Spinal cord (tissue), 10 donors: ENCODE data around the gene EVL. TPM values are rescaled to one million over a fixed set of nuclear protein-coding genes. Genes with fewer than 3 reads are reported as not detected.

Source experiments
- DNase-seq, 6 donors: peaks; one replicate each; pipeline versions ENCODE4 v3.0.0 to v3.0.0-alpha.2; 2013 to 2015; ENCODE audit warnings: low spot score in 6 of 6, low read depth in 4 of 6
- H3K27ac ChIP-seq: one replicate; pipeline ENCODE4 v1.5.1; 2013; ENCODE audit warnings: low read depth, low read length, control low read depth
- H3K27me3 ChIP-seq: one replicate; pipeline ENCODE4 v1.6.1; 2013; ENCODE audit warnings: low read length; ENCODE audit not compliant: control insufficient read depth, insufficient read depth
- H3K36me3 ChIP-seq: one replicate; pipeline ENCODE4 v1.6.1; 2013; ENCODE audit warnings: low read length; ENCODE audit not compliant: control insufficient read depth, insufficient read depth
- H3K4me1 ChIP-seq: one replicate; pipeline ENCODE4 v1.6.1; 2013; ENCODE audit warnings: low read length; ENCODE audit not compliant: control insufficient read depth, insufficient read depth
- H3K4me3 ChIP-seq: one replicate; pipeline ENCODE4 v1.5.1; 2013; ENCODE audit warnings: low read depth, low read length, control low read depth
- H3K9me3 ChIP-seq: one replicate; pipeline ENCODE4 v1.6.1; 2013; ENCODE audit warnings: low read length; ENCODE audit not compliant: control insufficient read depth, insufficient read depth
- WGBS: methylation state at CpG from one replicate; pipeline ENCODE4 v1.1.5; 2013; ENCODE audit warnings: missing lambda C conversion rate; ENCODE audit not compliant: insufficient coverage; 5-methylcytosine and 5-hydroxymethylcytosine counted together
- polyA plus RNA-seq, 2 donors: library from polyadenylated mRNA; unstranded; fragments of 120-200 nt; gene quantifications; one replicate each; pipeline ENCODE4 v1.2.1, GENCODE V29; 2013; ENCODE audit not compliant: insufficient read length in 2 of 2
- small RNA-seq: library from RNA; depleted of rRNA; stranded (forward); fragments of <200 nt; gene quantifications from one replicate; pipeline ENCODE3, GENCODE V24; 2014; ENCODE audit warnings: low replicate concordance
- total RNA-seq, 2 donors: library from RNA; depleted of rRNA in 1 of 2; stranded (reverse); fragments of 120-200 nt in 1 of 2; fragments of >200 nt in 1 of 2; gene quantifications; one replicate each; pipeline versions ENCODE4 v1.2.3 to v1.2.4, GENCODE V29; 2013 to 2014
- donor health status: healthy.

The EVL gene
- total and polyA plus RNA-seq, 4 donors = 70.9 to 585 (median 342) TPM

GRCh38 chr14:100187247-100187833 lies 122.1 kb downstream of the EVL start:
- H3K27me3 ChIP-seq = no peaks in the 10 kb centered on the region
- DNase-seq = no peak
- H3K27ac ChIP-seq = no peak overlapping the region
- H3K36me3 ChIP-seq = no peaks in the 10 kb centered on the region
- peaks cover 4% of the 10 kb centered on the region for H3K4me1 ChIP-seq
- no peak overlapping the region for H3K4me3 ChIP-seq
- WGBS = 89% methylated on average over 11 of the region's 12 CpGs
- no peaks in the 10 kb centered on the region for H3K9me3 ChIP-seq

- DNase-seq = no peak
- no peaks in the 10 kb centered on the region for H3K27me3 ChIP-seq
- H3K4me3 ChIP-seq = no peak overlapping the region
- H3K9me3 ChIP-seq = no peaks in the 10 kb centered on the region
- H3K36me3 ChIP-seq = no peaks in the 10 kb centered on the region
- peaks cover 15% of the 10 kb centered on the region for H3K4me1 ChIP-seq
- H3K27ac ChIP-seq = no peak overlapping the region
- 77% methylated on average over 8 of the region's 12 CpGs for WGBS
These were observed 123.3 kb downstream of the EVL start for GRCh38 chr14:100188392-100189030.

DNA sequence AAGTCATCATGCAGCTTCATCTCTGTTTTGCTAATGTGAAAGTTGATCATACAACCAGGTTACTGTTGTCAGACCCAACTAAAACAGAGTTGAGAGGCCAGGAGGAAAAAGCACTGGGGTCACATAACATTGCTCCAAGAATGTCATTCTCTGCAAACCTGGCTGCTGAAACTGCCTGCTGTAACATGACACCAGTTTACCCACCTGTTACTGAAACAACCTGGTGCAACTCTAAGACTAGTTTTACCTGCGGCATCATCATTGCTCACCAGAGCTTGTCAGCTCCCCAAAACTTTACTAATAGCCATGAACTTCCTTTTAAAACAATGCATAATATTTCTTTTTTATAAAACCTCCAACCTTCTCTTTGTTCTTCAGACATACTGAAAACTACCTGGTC lies 124.9 kb downstream of the EVL start:
- no peak overlapping the region for H3K4me3 ChIP-seq
- H3K9me3 ChIP-seq = no peaks in the 10 kb centered on the region
- DNase-seq = no peak
- no peak overlapping the region for H3K27ac ChIP-seq
- H3K4me1 ChIP-seq = peaks cover 17% of the 10 kb centered on the region
- WGBS = 100% methylated on average over 1 of the region's 1 CpG
- H3K27me3 ChIP-seq = no peaks in the 10 kb centered on the region
- no peaks in the 10 kb centered on the region for H3K36me3 ChIP-seq

- H3K9me3 ChIP-seq = no peaks in the 10 kb centered on the region
- no peaks in the 10 kb centered on the region for H3K27me3 ChIP-seq
- H3K4me1 ChIP-seq = peaks cover 17% of the 10 kb centered on the region
- no peaks in the 10 kb centered on the region for H3K36me3 ChIP-seq
- no peak overlapping the region for H3K27ac ChIP-seq
- no peak overlapping the region for H3K4me3 ChIP-seq
- 91% methylated on average over 8 of the region's 14 CpGs for WGBS
- DNase-seq = no peak
These were observed 126.5 kb downstream of the EVL start for GRCh38 chr14:100191584-100192249.

- Histone ChIP-seq H3K9me3 (no peaks in the 10 kb centered on the region), H3K27ac (peak overlapping the region; percentile 76), H3K36me3 (no peaks in the 10 kb centered on the region), H3K4me1 (peaks cover 17% of the 10 kb centered on the region), H3K27me3 (no peaks in the 10 kb centered on the region), H3K4me3 (peak overlapping the region; percentile 75)
- DNase-seq = no peak
- WGBS = 80% methylated on average over 19 of the region's 21 CpGs
These were observed 127.0 kb downstream of the EVL start for GRCh38 chr14:100192250-100192671.

- Histone ChIP-seq H3K9me3 (no peaks in the 10 kb centered on the region), H3K4me3 (peak overlapping the region; percentile 75), H3K36me3 (no peaks in the 10 kb centered on the region), H3K27ac (peak overlapping the region; percentile 80), H3K27me3 (no peaks in the 10 kb centered on the region), H3K4me1 (peaks cover 17% of the 10 kb centered on the region)
- under 1% methylated on average over 61 of the region's 62 CpGs for WGBS
- DNase-seq = peak; percentile 89 to 99 (median 96)
These were observed 127.6 kb downstream of the EVL start for GRCh38 chr14:100192672-100193416.

Small RNAs within 50 kb of the gene (small RNA-seq; reads per million reads assigned to genes)
- 3.8 reads per million, percentile 94 among the genes with 10 or more reads in this experiment for gene MIR151B
- 141 reads per million, percentile 98 among the genes with 10 or more reads in this experiment for gene MIR342

Other genes starting within 250 kb of the EVL start
- gene DEGS2, start 94.2 kb downstream of the EVL start, total RNA-seq = 1 to 10 TPM in 1 of 2 donors, under 1 TPM in 1; 0.99 to 3.0 TPM
- 1 to 10 TPM; 4.3 to 7.4 TPM for gene DEGS2, start 94.2 kb downstream of the EVL start, polyA plus RNA-seq
- gene YY1, start 173.7 kb downstream of the EVL start, total RNA-seq = 10 to 100 TPM; 55.0 to 55.3 TPM
- gene YY1, start 173.7 kb downstream of the EVL start, polyA plus RNA-seq = 10 to 100 TPM; 79.0 to 83.7 TPM
- gene SLC25A29, start 241.0 kb downstream of the EVL start, total RNA-seq = 10 to 100 TPM; 26.2 to 54.3 TPM
- gene SLC25A29, start 241.0 kb downstream of the EVL start, polyA plus RNA-seq = 100 to 1,000 TPM in 1 of 2 donors, 10 to 100 TPM in 1; 82.6 to 131 TPM